ENCODE data around the gene ARSI.

The ARSI gene

DNA sequence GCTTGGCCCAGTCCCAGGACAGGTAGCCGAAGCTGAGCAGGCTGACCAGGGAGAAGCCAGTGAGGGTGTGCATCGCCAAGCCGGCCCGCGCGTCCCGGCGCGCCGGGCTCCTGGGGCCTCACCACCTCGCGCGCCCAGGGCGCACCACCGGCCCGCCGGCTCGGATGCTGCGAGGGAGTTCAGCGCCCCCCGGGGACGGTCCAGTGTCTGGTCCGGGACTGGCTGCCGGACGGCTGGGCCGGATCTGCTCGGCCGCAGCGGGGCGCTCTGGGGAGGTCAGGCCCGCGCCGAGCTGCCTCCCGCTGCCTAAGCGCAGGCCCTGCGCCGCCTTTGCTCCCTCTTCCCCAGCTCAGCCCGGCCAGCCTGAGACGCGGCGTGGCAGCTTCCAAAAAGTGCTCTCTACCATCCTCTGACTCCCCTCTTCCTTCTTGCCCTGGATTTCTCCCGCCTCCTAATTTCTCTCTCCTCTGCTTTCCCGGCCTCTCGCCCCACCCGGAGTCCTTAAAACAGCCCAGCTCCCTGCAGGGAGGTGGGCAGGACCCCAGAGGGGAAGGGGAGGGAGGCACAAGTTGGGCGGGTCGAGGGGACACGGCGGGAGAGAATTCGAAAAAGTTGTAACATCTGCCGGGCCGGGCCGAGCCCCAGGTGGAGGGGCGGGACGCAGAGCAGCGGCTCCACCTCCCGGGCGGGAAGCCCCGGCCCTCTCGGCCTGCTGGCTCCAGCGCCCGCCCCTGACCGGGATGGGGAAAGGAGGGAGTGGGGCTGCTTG lies at the start of gene ARSI:
ARSI (minus strand) TSS at position 605 of the 769 bp plus-strand sequence; CDS start at position 73, 532 bp downstream.
- peak within 1 kb of the TSS; percentile 72 for H3K4me3 ChIP-seq (ENCODE audit: low read length)
- H3K9ac ChIP-seq (ENCODE audit: low read depth, low read length): peak within 1 kb of the TSS; percentile 54; the same call in 1 of the 2 replicates
- H3K4me1 ChIP-seq (ENCODE audit: insufficient read depth, low read length): peaks cover 31% of the 10 kb centered on the region
- H3K9me3 ChIP-seq (ENCODE audit: insufficient read depth, low read depth, low read length): no peaks in the 10 kb centered on the region
- H3K27me3 ChIP-seq (ENCODE audit: insufficient read depth, low read length): peaks cover 22% of the 10 kb centered on the region
- H3K27ac ChIP-seq (ENCODE audit: low read length): no peak within 1 kb of the TSS
- H3K36me3 ChIP-seq (ENCODE audit: insufficient read depth, low read depth, low read length): no peaks in the 10 kb centered on the region

DNA sequence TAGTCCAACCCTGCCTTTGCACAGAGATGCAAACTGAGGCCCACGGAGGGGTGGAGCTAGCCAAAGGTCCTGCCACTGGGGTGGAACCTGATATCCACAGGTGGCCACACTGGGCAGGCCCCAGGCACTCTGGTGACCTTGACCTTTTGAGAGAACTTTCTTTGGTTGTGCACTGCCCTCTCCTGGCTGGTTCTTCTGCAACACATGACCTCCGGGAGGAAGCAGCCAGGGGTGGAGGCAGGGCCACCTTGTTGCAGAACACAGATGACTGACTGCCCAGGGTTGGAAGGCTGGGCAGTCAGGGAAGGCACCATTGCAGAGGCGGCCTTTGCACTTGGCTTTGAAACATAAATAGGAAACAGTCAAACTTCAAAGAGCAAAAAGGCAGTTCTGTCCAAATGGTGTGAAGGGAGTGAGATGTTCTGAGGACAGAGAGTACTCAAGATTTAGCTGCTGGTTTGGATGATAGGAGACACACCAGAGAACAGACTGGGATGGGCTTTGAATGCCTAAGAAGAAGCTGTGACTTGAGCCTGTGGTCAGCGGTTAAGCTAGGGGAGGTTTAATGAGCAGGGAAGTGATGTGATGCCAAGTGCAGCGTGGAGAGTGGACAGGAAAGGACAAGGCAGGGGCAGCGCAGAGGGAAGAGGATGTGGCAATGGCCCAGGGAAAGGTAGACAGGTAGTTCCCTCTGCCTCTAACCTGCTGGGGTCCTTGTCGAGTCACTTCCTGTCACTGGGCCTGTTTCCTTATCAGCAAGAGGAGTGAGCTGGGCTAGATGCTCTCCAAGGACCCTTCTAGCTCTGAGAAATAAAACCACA lies 48.0 kb upstream of the ARSI start:
- no peak overlapping the region for H3K27ac ChIP-seq (ENCODE audit: low read length)
- H3K9ac ChIP-seq (ENCODE audit: low read depth, low read length): no peak overlapping the region
- H3K9me3 ChIP-seq (ENCODE audit: insufficient read depth, low read depth, low read length): no peaks in the 10 kb centered on the region

DNA sequence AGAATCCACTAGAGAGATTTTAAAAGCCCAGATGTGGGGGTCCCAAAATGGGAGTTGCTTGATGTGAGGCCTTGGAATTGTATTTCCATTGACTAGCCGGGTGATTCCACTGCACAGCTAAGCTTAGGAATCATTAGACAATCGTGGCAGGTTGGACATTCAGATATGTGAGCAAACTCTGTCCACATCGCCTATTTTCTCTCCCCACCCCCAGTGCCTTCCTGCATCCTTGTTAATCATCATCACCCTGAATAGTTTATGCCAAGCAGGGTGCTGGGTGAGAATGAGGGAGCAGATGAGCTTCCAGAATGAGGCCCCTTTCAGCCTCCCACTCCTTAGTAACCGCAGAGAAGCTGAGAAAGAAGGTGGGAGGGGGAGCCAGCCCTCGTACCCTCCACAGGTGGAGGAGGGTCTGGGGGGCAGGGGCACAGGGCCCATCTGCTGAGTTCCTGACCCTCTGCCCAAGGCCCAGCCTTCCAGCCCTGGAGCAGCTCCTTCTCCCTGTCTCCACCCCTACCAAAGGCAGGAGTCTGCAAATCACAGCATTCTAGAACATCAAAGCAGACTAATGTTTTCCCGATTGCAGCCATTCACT lies 47.1 kb upstream of the ARSI start:
- Histone ChIP-seq H3K27ac (ENCODE audit: low read length) (no peak overlapping the region), H3K9ac (ENCODE audit: low read depth, low read length) (no peak overlapping the region), H3K4me1 (ENCODE audit: insufficient read depth, low read length) (no peaks in the 10 kb centered on the region), H3K27me3 (ENCODE audit: insufficient read depth, low read length) (no peaks in the 10 kb centered on the region; the same call in 1 of the 2 replicates), H3K4me3 (ENCODE audit: low read length) (no peak overlapping the region), H3K36me3 (ENCODE audit: insufficient read depth, low read depth, low read length) (no peaks in the 10 kb centered on the region), H3K9me3 (ENCODE audit: insufficient read depth, low read depth, low read length) (no peaks in the 10 kb centered on the region)

More for the DNA sequence above, 48.0 kb upstream of the ARSI start:
- Histone ChIP-seq H3K4me1 (ENCODE audit: insufficient read depth, low read length) (no peaks in the 10 kb centered on the region), H3K4me3 (ENCODE audit: low read length) (no peak overlapping the region), H3K36me3 (ENCODE audit: insufficient read depth, low read depth, low read length) (no peaks in the 10 kb centered on the region), H3K27me3 (ENCODE audit: insufficient read depth, low read length) (no peaks in the 10 kb centered on the region; the same call in 1 of the 2 replicates)

DNA sequence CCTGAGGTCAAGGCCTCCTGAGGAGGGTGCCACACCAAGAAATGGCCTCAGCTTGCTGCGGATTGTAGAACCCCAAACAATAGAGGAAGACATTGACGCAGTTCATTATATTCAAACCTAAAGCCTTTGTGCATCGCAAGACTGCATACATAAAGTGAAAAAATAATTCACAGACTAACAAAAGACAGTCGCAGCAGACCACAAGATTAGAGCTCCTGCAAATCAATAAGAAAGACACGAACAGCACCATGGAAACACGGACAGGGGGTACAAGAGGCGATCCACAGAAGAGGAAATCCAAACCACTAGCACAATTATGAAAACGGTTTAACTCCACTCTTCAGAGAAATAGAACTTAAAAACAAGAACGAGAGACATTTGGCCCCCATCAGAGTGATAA lies 44.7 kb upstream of the ARSI start:
- Histone ChIP-seq H3K4me1 (ENCODE audit: insufficient read depth, low read length) (no peaks in the 10 kb centered on the region), H3K27me3 (ENCODE audit: insufficient read depth, low read length) (no peaks in the 10 kb centered on the region), H3K36me3 (ENCODE audit: insufficient read depth, low read depth, low read length) (no peaks in the 10 kb centered on the region)

DNA sequence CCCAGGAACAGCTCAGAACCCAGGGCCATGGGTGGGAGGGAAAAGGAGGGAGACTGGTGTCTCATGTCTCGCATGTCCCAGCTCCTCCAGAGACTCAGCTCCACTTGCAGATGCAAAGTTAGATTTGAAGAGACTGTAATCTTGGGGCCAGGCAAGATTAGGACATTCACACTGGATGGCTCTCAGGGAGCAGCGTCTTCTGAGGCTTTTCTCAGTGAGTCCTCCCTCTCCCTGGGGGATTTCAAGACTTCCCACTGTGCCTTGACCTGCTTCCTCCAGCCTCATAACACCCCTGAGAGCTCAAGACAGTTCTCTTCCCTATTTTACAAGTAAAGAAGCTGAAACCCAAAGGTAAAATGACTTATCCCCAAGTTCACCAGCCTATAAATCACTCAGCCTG lies 44.3 kb upstream of the ARSI start:
- Histone ChIP-seq H3K27ac (ENCODE audit: low read length) (no peak overlapping the region), H3K27me3 (ENCODE audit: insufficient read depth, low read length) (no peaks in the 10 kb centered on the region), H3K9ac (ENCODE audit: low read depth, low read length) (no peak overlapping the region), H3K36me3 (ENCODE audit: insufficient read depth, low read depth, low read length) (no peaks in the 10 kb centered on the region), H3K4me1 (ENCODE audit: insufficient read depth, low read length) (no peaks in the 10 kb centered on the region), H3K9me3 (ENCODE audit: insufficient read depth, low read depth, low read length) (no peaks in the 10 kb centered on the region), H3K4me3 (ENCODE audit: low read length) (no peak overlapping the region)

More for the DNA sequence above, 44.7 kb upstream of the ARSI start:
- H3K9ac ChIP-seq (ENCODE audit: low read depth, low read length): no peak overlapping the region
- H3K27ac ChIP-seq (ENCODE audit: low read length): no peak overlapping the region
- H3K4me3 ChIP-seq (ENCODE audit: low read length): no peak overlapping the region
- H3K9me3 ChIP-seq (ENCODE audit: insufficient read depth, low read depth, low read length): no peaks in the 10 kb centered on the region

DNA sequence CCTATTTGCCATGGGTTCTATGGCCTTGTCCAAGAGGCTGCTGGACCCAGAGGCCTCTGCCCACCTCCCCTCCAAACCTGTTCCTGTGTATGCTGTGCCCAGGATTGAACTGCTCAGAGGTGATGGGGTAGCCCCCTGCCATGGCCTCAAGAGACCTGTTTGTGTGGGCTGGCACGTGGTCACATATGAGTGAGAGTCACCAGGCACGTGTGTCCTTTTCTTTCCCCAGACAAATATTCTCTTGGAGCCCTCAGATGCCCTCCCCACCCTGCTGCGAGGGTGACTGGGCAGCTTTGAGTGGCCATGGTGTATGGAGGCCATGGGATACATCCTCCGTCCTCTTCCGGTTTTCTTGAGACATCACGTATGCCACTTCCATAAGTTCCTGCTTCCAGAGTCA lies 43.9 kb upstream of the ARSI start:
- no peak overlapping the region for H3K9ac ChIP-seq (ENCODE audit: low read depth, low read length)
- H3K4me3 ChIP-seq (ENCODE audit: low read length): no peak overlapping the region
- no peak overlapping the region for H3K27ac ChIP-seq (ENCODE audit: low read length)
- H3K4me1 ChIP-seq (ENCODE audit: insufficient read depth, low read length): no peaks in the 10 kb centered on the region
- H3K9me3 ChIP-seq (ENCODE audit: insufficient read depth, low read depth, low read length): no peaks in the 10 kb centered on the region
- no peaks in the 10 kb centered on the region for H3K36me3 ChIP-seq (ENCODE audit: insufficient read depth, low read depth, low read length)
- no peaks in the 10 kb centered on the region for H3K27me3 ChIP-seq (ENCODE audit: insufficient read depth, low read length)

DNA sequence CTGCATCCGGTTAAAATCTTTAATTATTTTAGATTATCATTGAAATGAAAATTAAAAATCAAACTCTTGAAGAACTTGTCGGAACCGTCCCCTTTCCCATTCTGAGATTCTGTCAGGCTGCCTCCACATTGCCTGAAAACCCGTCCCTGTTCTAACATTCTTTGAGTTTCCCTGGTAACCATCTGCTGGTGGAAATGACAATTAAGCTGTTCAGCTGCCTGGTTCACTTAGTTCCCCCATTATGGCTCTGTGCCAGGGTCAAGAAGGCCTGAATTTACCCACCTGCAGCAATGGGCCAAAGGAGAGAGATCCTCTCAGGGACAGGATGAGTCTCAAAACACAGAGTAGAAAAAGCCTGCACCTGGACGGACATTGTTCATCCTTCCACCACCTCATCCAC lies 43.0 kb upstream of the ARSI start:
- no peaks in the 10 kb centered on the region for H3K4me1 ChIP-seq (ENCODE audit: insufficient read depth, low read length)
- no peak overlapping the region for H3K27ac ChIP-seq (ENCODE audit: low read length)
- no peaks in the 10 kb centered on the region for H3K27me3 ChIP-seq (ENCODE audit: insufficient read depth, low read length)
- H3K4me3 ChIP-seq (ENCODE audit: low read length): no peak overlapping the region
- H3K36me3 ChIP-seq (ENCODE audit: insufficient read depth, low read depth, low read length): no peaks in the 10 kb centered on the region
- no peak overlapping the region for H3K9ac ChIP-seq (ENCODE audit: low read depth, low read length)
- no peaks in the 10 kb centered on the region for H3K9me3 ChIP-seq (ENCODE audit: insufficient read depth, low read depth, low read length)

DNA sequence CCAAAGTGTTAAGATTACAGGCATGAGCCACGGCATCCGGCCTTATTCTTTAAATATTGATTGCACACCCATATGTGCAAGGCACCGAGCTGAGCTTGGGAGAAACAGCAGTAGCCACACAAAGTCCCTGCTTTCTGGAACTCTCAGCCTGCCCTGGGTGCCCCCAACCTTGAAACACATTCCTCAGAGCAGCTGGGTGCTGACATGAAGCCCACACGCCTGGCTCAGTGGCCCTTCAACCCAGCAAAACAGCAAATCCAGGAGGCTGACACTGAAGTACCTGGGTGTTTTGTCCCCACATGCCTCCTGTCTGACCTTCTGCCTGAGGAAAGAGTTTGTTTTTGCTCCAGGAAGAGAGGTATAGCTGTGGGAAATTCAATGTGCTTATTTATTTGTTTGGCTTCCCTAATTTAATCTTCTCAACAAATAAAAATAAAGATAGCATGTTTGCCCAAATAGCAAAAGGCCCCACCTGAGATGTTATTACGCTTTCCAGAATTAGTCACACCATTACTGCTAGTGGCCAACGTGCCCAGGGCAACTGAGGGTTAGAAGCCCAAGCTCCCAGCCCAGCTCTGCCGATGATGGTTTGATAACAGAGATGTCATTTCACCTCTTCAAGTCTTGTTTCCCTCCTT lies 41.4 kb upstream of the ARSI start:
- no peak overlapping the region for H3K27ac ChIP-seq (ENCODE audit: low read length)
- H3K9ac ChIP-seq (ENCODE audit: low read depth, low read length): no peak overlapping the region
- H3K27me3 ChIP-seq (ENCODE audit: insufficient read depth, low read length): no peaks in the 10 kb centered on the region
- no peak overlapping the region for H3K4me3 ChIP-seq (ENCODE audit: low read length)
- no peaks in the 10 kb centered on the region for H3K36me3 ChIP-seq (ENCODE audit: insufficient read depth, low read depth, low read length)
- no peaks in the 10 kb centered on the region for H3K4me1 ChIP-seq (ENCODE audit: insufficient read depth, low read length)
- H3K9me3 ChIP-seq (ENCODE audit: insufficient read depth, low read depth, low read length): no peaks in the 10 kb centered on the region

DNA sequence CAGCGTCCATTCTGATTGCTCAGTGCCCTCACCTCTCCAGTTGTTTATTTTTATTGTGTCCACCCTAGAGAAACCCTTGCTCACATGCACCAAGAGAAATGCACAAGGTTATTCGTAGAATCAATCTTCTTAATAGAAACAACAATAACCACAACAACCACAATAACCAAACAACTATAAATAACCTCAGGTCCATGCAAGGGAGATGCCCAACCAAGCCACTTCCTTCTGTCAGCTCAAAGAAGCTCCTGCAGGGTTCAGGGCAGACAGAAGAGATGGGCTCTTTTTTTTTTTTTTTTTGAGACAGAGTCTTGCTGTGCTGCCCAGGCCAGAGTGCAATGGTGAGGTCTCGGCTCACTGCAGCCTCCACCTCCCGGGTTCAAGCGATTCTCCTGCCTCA lies 39.9 kb upstream of the ARSI start:
- H3K9ac ChIP-seq (ENCODE audit: low read depth, low read length): no peak overlapping the region
- H3K27ac ChIP-seq (ENCODE audit: low read length): no peak overlapping the region
- H3K36me3 ChIP-seq (ENCODE audit: insufficient read depth, low read depth, low read length): no peaks in the 10 kb centered on the region
- no peaks in the 10 kb centered on the region for H3K4me1 ChIP-seq (ENCODE audit: insufficient read depth, low read length)
- H3K27me3 ChIP-seq (ENCODE audit: insufficient read depth, low read length): no peaks in the 10 kb centered on the region
- no peaks in the 10 kb centered on the region for H3K9me3 ChIP-seq (ENCODE audit: insufficient read depth, low read depth, low read length)
- no peak overlapping the region for H3K4me3 ChIP-seq (ENCODE audit: low read length)

DNA sequence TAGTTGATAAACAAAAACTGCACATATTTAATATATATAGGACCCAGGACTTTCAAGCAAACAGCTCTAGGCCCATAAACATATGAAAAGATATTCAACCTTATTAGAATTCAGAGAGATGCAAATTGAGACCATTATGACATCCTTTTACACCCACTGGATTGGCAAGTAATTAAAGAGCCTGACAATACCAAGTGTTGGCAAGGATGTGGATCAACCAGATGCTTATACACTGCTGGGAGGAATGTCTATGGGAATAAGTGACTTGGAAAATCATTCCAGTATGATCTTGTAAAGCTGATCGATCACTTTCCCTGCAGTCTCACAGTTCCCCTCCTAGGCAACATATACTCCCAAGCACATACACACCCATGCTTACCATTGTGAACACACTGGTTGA lies 39.3 kb upstream of the ARSI start:
- no peaks in the 10 kb centered on the region for H3K36me3 ChIP-seq (ENCODE audit: insufficient read depth, low read depth, low read length)
- no peaks in the 10 kb centered on the region for H3K27me3 ChIP-seq (ENCODE audit: insufficient read depth, low read length)
- no peak overlapping the region for H3K9ac ChIP-seq (ENCODE audit: low read depth, low read length)
- no peak overlapping the region for H3K4me3 ChIP-seq (ENCODE audit: low read length)
- no peak overlapping the region for H3K27ac ChIP-seq (ENCODE audit: low read length)
- H3K9me3 ChIP-seq (ENCODE audit: insufficient read depth, low read depth, low read length): no peaks in the 10 kb centered on the region
- H3K4me1 ChIP-seq (ENCODE audit: insufficient read depth, low read length): no peaks in the 10 kb centered on the region

DNA sequence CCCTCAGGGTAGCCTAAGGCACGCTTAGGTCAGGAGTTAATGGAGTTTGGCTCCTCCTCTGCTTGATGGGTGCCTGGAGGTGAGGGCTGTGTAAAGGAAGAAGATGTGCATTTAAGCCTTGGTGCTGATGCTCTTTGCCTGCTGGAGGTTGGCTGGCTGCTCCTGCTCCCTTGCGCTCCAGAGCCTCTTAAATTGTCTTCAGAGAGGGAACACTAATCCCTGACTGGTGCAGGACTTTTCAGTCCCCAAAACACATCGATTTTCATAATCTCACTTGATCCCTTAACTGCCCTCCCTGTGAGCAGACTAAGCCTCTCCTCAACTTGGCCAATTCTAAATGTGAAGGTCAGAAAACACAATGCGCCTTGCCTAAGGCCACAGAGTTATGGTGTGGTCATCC lies 38.6 kb upstream of the ARSI start:
- Histone ChIP-seq H3K9me3 (ENCODE audit: insufficient read depth, low read depth, low read length) (no peaks in the 10 kb centered on the region), H3K27ac (ENCODE audit: low read length) (no peak overlapping the region), H3K36me3 (ENCODE audit: insufficient read depth, low read depth, low read length) (no peaks in the 10 kb centered on the region), H3K4me3 (ENCODE audit: low read length) (no peak overlapping the region), H3K27me3 (ENCODE audit: insufficient read depth, low read length) (no peaks in the 10 kb centered on the region), H3K4me1 (ENCODE audit: insufficient read depth, low read length) (no peaks in the 10 kb centered on the region), H3K9ac (ENCODE audit: low read depth, low read length) (no peak overlapping the region)
